Astrocyte of the spinal cord (primary cell): ENCODE data around the gene SUCLG2.
"Not testable (repeated sequence)": the region's sequence is repeated elsewhere in the genome, so short reads cannot be mapped to it uniquely, and the experiment has no call there.

Source experiments
- DNase-seq: peaks from one replicate; pipeline ENCODE4 v3.0.0; 2011; ENCODE audit warnings: low read depth, low spot score
- H3K4me3 ChIP-seq: 2 replicates; pipeline ENCODE4 v1.5.1; 2011; ENCODE audit warnings: low read depth, mild to moderate bottlenecking, low read length, moderate library complexity
- CTCF ChIP-seq: IDR thresholded peaks from 2 replicates; pipeline ENCODE4 v1.5.1; 2012; ENCODE audit warnings: low read depth, mild to moderate bottlenecking, low read length, inconsistent platforms
- in situ Hi-C: cut with HindIII; loops from 2 replicates; pipeline ENCODE4 v1.10.0; 2017; ENCODE audit warnings: low sequenced_read_pairs

SUCLG2 gene

GRCh38 chr3:67557848-67558355 lies 96.5 kb downstream of the SUCLG2 start:
- no peak for TF ChIP-seq CTCF
- no peak for DNase-seq
- H3K4me3 ChIP-seq, result no peak overlapping the region
- in situ Hi-C loops, result no loop called here

- TF ChIP-seq CTCF, result no peak
- no peak for DNase-seq
- in situ Hi-C loops, result no loop called here
- H3K4me3 ChIP-seq, result no peak overlapping the region
These were observed 102.9 kb downstream of the SUCLG2 start for GRCh38 chr3:67551361-67552016.

GRCh38 chr3:67550541-67550940 lies 103.9 kb downstream of the SUCLG2 start:
- no peak for TF ChIP-seq CTCF
- no peak for DNase-seq
- in situ Hi-C loops, result no loop called here
- no peak overlapping the region for H3K4me3 ChIP-seq

DNA sequence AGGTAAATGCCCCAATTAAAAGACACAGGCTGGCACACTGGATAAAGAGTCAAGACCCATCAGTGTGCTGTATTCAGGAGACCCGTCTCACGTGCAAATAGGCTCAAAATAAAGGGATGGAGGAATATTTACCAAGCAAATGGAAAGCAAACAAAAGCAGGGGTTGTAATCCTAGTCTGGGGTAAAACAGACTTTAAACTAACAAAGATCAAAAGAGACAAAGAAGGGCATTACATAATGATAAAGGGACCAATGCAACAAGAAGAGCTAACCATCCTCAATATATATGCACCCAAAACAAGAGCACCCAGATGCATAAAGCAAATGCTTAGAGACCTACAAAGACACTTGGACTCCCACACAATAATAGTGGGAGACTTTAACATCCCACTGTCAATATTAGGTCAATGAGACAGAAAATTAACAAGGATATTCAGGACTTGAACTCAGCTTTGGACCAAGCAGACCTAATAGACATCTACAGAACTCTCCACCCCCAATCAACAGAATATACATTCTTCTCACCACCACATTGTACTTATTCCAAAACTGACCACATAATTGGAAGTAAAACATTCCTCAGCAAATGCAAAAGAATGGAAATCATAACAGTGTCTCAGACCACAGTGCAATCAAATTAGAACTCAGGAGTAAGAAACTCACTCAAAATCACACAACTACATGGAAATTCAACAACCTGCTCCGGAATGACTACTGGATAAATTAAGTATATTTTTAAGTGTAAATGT lies 111.7 kb downstream of the SUCLG2 start:
- in situ Hi-C loops, DNase-seq, H3K4me3 ChIP-seq: not testable (repeated sequence)

DNA sequence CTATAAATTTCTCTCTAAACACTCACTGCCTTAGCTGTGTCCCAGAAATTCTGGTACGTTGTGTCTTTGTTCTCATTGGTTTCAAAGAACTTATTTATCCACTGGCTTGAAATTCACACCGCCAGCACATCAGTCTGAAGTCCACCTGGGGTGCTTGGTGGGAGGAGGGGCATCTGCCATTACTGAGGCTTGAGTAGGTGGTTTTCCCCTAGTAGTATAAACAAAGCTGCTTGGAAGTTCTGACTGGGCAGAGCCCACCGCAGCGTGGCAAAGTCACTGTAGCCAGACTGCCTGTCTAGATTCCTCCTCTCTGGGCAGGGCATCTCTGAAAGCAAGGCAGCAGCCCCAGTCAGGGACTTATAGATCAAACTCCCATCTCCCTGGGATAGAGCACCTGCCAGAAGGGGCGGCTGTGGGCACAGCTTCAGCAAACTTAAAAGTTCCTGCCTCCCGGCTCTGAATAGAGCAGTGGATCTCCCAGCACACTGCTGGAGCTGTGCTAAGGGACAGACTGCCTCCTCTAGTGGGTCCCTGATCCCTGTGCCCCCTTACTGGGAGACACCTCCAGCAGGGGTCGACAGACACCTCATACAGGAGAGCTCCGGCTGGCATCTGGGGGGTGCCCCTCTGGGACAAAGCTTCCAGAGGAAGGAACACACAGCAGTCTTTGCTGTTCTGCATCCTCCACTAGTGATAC lies 114.1 kb downstream of the SUCLG2 start:
- no peak for DNase-seq
- in situ Hi-C loops, result no loop called here
- no peak overlapping the region for H3K4me3 ChIP-seq
- TF ChIP-seq CTCF, result no peak

- in situ Hi-C loops, H3K4me3 ChIP-seq, DNase-seq: not testable (repeated sequence)
These were observed 117.2 kb downstream of the SUCLG2 start for GRCh38 chr3:67537203-67537602.

DNA sequence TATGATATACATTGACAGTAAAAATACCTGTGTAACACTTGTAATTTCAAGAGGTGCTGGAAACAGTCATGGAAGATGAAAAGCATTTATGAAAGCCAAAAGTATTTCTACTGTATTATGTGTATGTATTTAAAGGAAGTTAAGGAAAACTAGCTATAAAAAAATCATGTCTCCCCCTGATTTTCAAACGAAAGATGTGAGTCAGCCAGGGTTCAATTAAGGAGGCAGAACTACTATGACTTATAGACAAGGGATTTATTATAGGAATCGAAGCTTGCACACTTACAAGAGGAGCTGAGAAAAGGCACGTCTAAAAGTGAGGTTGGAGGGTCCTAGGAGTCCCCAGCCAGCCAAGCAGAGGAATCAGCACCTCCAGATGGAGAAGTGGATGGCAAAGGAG lies 119.4 kb downstream of the SUCLG2 start:
- no peak for DNase-seq
- in situ Hi-C loops, result no loop called here
- no peak overlapping the region for H3K4me3 ChIP-seq
- no peak for TF ChIP-seq CTCF
